HG03097 (cell line): ENCODE results near the gene LTO1.
"Not testable (repeated sequence)": the region's sequence is repeated elsewhere in the genome, so short reads cannot be mapped to it uniquely, and the experiment has no call there.

Experiments used
- ATAC-seq: cut with Tn5 transposase; IDR thresholded peaks from one replicate; pipeline ENCODE4 v1.9.1; 2021; ENCODE audit not compliant: unreplicated experiment, low FRiP score

Gene LTO1

DNA sequence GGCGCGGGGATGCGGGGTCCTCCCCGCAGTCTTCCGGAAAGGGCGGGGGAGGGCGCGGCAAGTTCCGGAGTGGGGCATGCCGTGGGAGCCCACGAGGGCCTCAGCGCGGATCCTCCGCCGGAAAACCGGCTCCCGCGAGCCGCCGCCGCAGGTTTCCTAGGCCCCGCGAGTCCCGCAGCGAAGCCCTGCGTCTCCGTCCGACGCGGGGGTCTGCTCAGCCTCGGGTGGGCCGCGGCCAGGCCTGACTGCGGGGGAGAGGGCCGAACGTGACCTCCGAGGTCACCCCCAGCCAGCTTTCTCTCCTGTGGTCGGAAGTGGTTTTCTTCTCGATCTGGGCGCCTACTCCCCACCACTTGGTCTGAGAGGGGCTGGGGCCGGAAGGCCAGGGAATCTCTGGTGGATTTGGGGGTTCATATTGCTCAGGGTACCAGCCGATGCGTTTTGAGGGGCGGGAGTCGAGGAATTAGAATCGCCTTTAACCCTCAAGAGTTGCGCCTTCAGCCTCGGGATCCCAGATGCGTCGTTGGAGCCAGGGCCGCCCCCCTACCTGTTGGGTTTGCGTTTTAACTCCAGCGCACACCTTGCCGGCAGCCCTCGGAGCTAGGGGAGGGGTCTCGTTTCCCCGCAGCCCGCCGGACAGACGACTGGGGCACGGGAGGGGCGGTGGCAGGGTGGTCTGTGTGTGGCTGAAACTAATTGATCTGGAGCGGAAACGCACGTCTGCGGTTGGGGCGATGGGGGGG lies 37.8 kb downstream of the LTO1 start:
- no peak for ATAC-seq

- ATAC-seq = no peak
Observed at GRCh38 chr11:69636512-69637197, 38.5 kb downstream of the LTO1 start.

DNA sequence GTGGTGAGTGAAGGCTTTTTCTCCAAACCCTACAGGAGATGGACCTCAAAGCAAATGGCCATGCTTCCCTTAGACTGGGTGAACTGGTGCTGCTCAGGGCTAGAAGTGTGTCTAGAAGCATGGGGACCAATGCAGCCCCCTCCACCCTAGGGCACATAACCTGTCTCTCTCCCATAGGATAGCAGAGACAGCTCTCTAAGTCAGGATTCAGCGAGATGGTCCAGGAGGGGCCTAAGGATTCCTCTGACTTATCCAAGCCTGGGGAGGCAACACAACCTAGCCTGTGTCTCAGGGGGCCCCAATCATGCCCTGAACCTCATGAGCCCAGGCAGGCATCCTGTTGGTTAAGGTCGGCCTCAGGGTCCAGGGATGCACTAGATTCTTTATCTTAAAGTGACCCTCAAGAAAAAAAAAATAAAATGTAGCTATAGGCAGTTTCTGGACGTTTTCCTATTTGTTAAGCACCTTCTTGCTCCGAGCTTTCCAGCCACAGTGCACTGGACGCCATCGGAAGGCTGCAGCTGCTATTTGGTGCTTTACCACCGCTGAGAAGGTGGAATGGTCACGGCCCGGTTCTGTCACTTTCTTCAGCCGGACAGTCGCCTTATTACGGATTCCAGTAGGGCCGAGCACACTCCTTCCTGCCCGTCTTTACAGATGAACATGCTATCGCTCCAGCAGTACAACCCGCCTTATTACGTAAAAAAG lies 39.2 kb downstream of the LTO1 start:
- no peak for ATAC-seq

DNA sequence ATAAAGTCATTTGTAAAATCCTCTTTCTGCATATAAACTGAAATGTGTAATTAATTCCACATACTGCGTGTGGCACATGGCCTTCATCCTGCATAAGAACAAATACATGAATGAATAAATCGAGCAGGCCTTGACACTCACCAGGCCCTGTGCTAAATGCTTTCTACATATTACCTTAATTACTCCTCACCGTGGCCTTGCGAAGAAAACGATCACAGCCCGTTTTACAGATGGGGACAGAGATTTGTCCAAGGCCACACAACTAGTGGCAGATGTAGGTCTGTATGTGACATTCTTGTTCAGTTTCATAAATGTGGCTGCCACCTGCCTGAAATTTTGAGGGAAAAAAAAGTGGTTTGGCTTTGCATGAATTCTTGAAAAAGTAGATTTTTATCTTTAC lies 40.0 kb downstream of the LTO1 start:
- no peak for ATAC-seq

GRCh38 chr11:69634590-69634989 lies 40.6 kb downstream of the LTO1 start:
- no peak for ATAC-seq

GRCh38 chr11:69634069-69634468 lies 41.1 kb downstream of the LTO1 start:
- no peak for ATAC-seq

DNA sequence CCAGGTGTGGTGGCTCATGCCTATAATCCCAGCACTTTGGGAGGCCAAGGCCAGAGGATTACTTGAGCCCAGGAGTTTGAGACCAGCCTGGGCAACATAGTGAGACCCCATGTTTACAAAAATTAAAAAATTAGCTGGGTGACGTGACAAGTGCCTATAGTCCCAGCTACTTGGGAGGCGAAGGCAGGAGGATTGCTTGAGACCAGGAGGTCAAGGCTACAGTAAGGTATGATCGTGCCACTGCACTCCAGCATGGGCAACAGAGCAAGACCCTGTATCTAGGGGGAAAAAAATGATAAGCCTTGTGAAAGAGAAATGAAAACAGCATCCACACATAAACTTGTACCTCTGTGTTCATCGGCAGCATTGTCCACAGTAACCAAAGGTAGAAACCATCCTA lies 42.3 kb downstream of the LTO1 start:
- ATAC-seq = no peak

GRCh38 chr11:69630424-69630823 lies 44.7 kb downstream of the LTO1 start:
- no peak for ATAC-seq

DNA sequence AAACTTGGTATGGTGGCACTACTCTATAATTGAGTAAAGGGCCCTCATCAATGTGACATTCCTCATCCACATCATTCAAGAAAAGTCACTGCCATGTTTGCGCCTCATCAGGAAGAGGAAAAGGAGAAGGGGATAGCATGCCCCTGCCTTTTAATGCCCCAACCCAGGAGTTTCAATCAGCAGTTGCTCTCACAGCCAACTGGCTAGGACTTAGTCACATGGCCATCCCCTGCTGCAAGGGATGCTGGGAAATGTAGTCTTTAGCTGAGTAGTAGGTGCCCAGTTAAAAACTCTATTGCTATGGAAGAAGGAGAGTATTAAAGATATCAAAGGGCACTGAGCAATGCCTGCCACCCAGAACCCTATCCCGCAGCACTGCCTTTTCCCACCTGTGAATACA lies 45.1 kb downstream of the LTO1 start:
- ATAC-seq = no peak

- ATAC-seq = no peak
Observed at GRCh38 chr11:69627551-69627950, 47.6 kb downstream of the LTO1 start.

DNA sequence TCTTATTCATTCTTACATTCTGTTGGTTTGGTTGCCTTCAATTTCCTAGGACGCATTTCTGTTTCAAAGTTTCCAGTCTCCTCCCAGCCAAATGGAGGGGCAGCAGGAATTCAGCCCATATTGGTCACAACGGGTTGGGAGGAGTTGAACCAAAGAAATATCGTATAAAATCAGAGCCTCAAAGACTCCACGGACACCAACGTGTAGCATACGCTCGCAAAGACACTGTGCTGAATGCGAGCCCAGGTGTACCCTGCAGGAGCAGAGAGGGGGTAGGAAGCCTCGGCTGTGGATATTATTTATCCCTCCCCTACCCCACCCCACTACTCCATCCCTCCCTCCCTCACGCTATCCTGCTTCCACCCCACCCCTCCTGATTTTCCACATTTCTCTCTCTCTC lies 49.7 kb downstream of the LTO1 start:
- no peak for ATAC-seq

DNA sequence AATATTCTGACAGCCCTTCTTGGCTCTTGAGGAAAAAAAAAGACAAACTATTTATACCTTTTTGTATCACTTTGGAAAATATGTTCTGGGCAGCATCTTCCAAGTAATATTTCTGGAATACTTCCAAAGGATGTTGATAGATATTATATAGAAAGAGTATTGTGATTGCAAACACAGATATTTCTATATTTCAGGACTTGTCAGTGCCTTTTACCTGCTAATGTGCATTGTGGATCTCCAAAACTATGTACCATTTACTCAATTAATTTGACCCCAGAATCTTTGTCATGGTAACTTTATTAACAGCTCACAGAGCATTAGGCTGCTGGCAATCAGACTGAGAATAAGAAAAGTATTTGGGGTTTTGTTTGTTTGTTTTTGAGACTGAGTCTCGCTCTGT lies 50.9 kb downstream of the LTO1 start:
- ATAC-seq = no peak

DNA sequence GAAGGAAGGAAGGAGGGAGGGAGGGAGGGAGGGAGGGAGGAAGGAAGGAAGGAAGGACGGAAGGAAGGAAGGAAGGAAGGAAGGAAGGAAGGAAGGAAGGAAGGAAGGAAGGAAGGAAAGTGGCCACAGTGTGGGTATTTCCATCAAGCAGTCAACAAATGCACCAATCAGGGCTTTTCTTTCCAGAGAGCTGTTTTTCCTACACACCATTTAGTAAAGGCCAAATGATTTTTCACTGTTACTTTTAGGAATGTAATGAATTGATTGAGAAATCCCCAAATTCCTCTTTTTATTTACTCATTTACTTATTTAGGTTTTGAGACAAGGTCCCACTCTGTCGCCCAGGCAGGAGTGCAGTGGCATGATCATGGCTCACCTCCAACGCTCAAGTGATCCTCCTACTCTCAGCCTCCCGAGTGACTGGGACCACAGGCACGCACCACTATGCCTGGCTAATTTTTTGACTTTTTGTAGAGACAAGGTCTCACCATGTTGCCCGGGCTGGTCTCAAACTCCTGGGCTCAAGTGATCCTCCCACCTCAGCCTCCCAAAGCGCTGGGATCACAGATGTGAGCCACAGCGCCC lies 53.0 kb downstream of the LTO1 start:
- not testable (repeated sequence) for ATAC-seq

GRCh38 chr11:69620683-69621290 lies 54.4 kb downstream of the LTO1 start:
- ATAC-seq = no peak

GRCh38 chr11:69618237-69618636 lies 56.9 kb downstream of the LTO1 start:
- ATAC-seq = no peak

DNA sequence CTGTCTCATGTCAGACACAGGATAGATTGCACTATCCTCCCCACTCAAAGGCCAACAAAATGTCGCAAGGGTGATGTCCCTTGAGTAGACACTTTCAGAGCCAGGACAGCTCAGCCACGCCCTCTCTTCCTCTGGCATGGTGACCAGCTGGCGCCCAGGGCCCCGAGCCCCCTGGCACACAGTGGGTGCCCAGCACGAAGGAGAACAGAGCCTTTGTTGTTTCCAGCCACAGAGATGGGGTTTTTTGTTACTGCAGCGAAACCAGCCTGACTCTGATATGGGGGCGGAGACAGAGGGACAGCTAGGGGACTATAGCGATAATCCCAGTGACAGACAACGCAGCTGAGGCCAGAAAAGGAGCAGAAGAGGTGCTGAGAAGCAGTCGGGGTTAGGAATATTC lies 57.5 kb downstream of the LTO1 start:
- ATAC-seq = no peak

DNA sequence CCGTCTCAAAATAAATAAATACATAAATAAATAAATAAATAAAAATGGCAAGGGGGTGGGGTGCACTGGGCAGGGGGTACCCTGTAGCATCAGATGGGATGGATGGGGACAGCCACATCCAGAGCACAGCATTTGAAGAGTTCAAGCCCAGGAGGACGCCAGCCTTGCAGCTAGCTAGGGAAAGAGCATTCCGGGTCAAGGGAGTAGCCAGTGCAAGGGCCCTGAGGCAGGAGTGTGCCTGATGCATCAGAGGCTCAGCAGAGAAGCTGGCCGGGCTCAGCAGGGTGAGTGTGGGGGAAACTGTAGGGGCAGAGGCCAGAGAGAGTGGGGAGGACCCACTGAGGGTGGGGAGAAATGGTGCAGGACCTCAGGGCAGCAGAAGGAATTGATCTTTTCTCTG lies 57.9 kb downstream of the LTO1 start:
- no peak for ATAC-seq
